Measurements from ENCODE around the gene ANO2. TPM values are rescaled to one million over a fixed set of nuclear protein-coding genes. Genes with fewer than 3 reads are reported as not detected.
A peak's percentile ranks its signal among the peaks of the same experiment; 100 is the strongest.

The ANO2 gene
- total and polyA plus RNA-seq, 2 donors (not counting 3 experiments of a cell fraction or from before 2014, with no cell fraction given) = 15.4 to 65.0 TPM

- POLR2A ChIA-PET = no interaction called here
- no peaks in the 10 kb centered on the region for H3K27me3 ChIP-seq (ENCODE audit: control insufficient read depth in 2 of 2, insufficient read depth in 2 of 2, low read length in 2 of 2)
- BruUV-seq (replicated peaks) = no TSS peak
- peaks cover 20% of the 10 kb centered on the region for H3K4me1 ChIP-seq (ENCODE audit: control insufficient read depth, extremely low read depth, insufficient read depth, low read length)
- peaks cover 0 to 7% of the 10 kb centered on the region in 2 experiments for H3K36me3 ChIP-seq (ENCODE audit: control insufficient read depth in 2 of 2, extremely low read depth in 1 of 2, insufficient read depth in 2 of 2, low read length in 2 of 2)
- DNase-seq (ENCODE audit: low read depth, low spot score) (no peak), FAIRE-seq (peak; percentile 50)
- H3K9me3 ChIP-seq (replicated peaks; ENCODE audit: control insufficient read depth, insufficient read depth, low read length) = no peaks in the 10 kb centered on the region
- H2AFZ ChIP-seq (ENCODE audit: low read depth, low read length) = no peak overlapping the region
- dilution Hi-C loops (cut with MboI; ENCODE audit: extremely low pct_ligation_motif_present, low sequenced_read_pairs) (no loop called here), intact Hi-C loops (cut with micrococcal nuclease) (no loop called here)
- H3K27ac ChIP-seq (ENCODE audit: insufficient read depth, low read depth, low read length) = no peak overlapping the region
- H3K4me2 ChIP-seq (ENCODE audit: insufficient read depth, low read length) = no peak overlapping the region
- peaks cover 19% of the 10 kb centered on the region for H4K20me1 ChIP-seq (replicated peaks; ENCODE audit: control insufficient read depth, extremely low read depth, insufficient read depth, low read length)
- no peaks in the 10 kb centered on the region for H3K79me2 ChIP-seq (ENCODE audit: control insufficient read depth, insufficient read depth, low read length)
- no peak overlapping the region for H3K4me3 ChIP-seq (replicated peaks in 1 of 3; ENCODE audit: insufficient read depth in 1 of 3, low read depth in 1 of 3, low read length in 3 of 3)
- CTCF ChIA-PET = interaction anchor here (0.7 to 0.8 kb wide), 2 partner anchors 12 to 127 kb away, joined by 3 to 4 read pairs; no protein-coding TSS in a partner anchor
- no peak for TF ChIP-seq MAX (IDR thresholded peaks at IDR 0.05; ENCODE audit: insufficient read depth, insufficient read length)
- no peak overlapping the region for H3K9ac ChIP-seq (replicated peaks; ENCODE audit: extremely low read depth, insufficient read depth, low read length)
- no peaks in the 10 kb centered on the region for H3K9me1 ChIP-seq (replicated peaks; ENCODE audit: control insufficient read depth, extremely low read depth, insufficient read depth, low read length)
Measured at GRCh38 chr12:5871741-5872140, 73.3 kb downstream of the ANO2 start.

- H3K36me3 ChIP-seq (ENCODE audit: control insufficient read depth in 2 of 2, extremely low read depth in 1 of 2, insufficient read depth in 2 of 2, low read length in 2 of 2) = peaks cover 0 to 7% of the 10 kb centered on the region in 2 experiments
- no peaks in the 10 kb centered on the region for H3K9me3 ChIP-seq (replicated peaks; ENCODE audit: control insufficient read depth, insufficient read depth, low read length)
- H3K4me3 ChIP-seq (replicated peaks in 1 of 3; ENCODE audit: insufficient read depth in 1 of 3, low read depth in 1 of 3, low read length in 3 of 3) = no peak overlapping the region
- no peaks in the 10 kb centered on the region for H3K9me1 ChIP-seq (replicated peaks; ENCODE audit: control insufficient read depth, extremely low read depth, insufficient read depth, low read length)
- BruUV-seq (replicated peaks) = no TSS peak
- dilution Hi-C loops (cut with MboI; ENCODE audit: extremely low pct_ligation_motif_present, low sequenced_read_pairs) = no loop called here
- H3K27me3 ChIP-seq (ENCODE audit: control insufficient read depth in 2 of 2, insufficient read depth in 2 of 2, low read length in 2 of 2) = no peaks in the 10 kb centered on the region
- H2AFZ ChIP-seq (ENCODE audit: low read depth, low read length) = no peak overlapping the region
- CTCF ChIA-PET = no interaction called here
- POLR2A ChIA-PET = no interaction called here
- no peak overlapping the region for H3K27ac ChIP-seq (ENCODE audit: insufficient read depth, low read depth, low read length)
- TF ChIP-seq POLR2A (IDR thresholded peaks at IDR 0.05; ENCODE audit: low read depth, low read length) (no peak), EZH2 (IDR thresholded peaks at IDR 0.05; ENCODE audit: borderline replicate concordance, low read depth, low read length, severe bottlenecking) (no peak), FOS (IDR thresholded peaks at IDR 0.05; ENCODE audit: borderline replicate concordance, insufficient read depth, low read length) (no peak), CTCF (IDR thresholded peaks at IDR 0.05; ENCODE audit: extremely low read depth in 1 of 2, insufficient read depth in 1 of 2, low read depth in 1 of 2, low read length in 2 of 2) (no peak), GATA2 (IDR thresholded peaks at IDR 0.05; ENCODE audit: insufficient read depth, insufficient read length, low read depth, low read length) (no peak), MAX (IDR thresholded peaks at IDR 0.05; ENCODE audit: insufficient read depth, insufficient read length) (no peak), JUN (IDR thresholded peaks at IDR 0.05; ENCODE audit: borderline replicate concordance, insufficient read depth, insufficient read length, low read depth) (no peak), POLR2AphosphoS5 (IDR thresholded peaks at IDR 0.05; ENCODE audit: insufficient read depth, low read depth, low read length) (no peak)
- H3K4me2 ChIP-seq (ENCODE audit: insufficient read depth, low read length) = no peak overlapping the region
- H4K20me1 ChIP-seq (replicated peaks; ENCODE audit: control insufficient read depth, extremely low read depth, insufficient read depth, low read length) = peaks cover 15% of the 10 kb centered on the region
- H3K9ac ChIP-seq (replicated peaks; ENCODE audit: extremely low read depth, insufficient read depth, low read length) = no peak overlapping the region
- intact Hi-C loops (cut with micrococcal nuclease) = no loop called here
- peaks cover 35% of the 10 kb centered on the region for H3K4me1 ChIP-seq (ENCODE audit: control insufficient read depth, extremely low read depth, insufficient read depth, low read length)
- no peaks in the 10 kb centered on the region for H3K79me2 ChIP-seq (ENCODE audit: control insufficient read depth, insufficient read depth, low read length)
- DNase-seq (ENCODE audit: low read depth, low spot score) (no peak), FAIRE-seq (no peak)
Measured at GRCh38 chr12:5870183-5870582, 74.9 kb downstream of the ANO2 start.
